Astrocyte (in vitro differentiated cells and primary cell): ENCODE results near the gene ATG7.

Experiments used
- EZH2 ChIP-seq: IDR thresholded peaks from 2 replicates; pipeline ENCODE4 v1.6.1; 2012; ENCODE audit warnings: mild to moderate bottlenecking, low read length, inconsistent platforms; ENCODE audit not compliant: insufficient read depth
- TF ChIP-seq, protein P1 (sequence below): IDR thresholded peaks from 2 replicates; pipeline ENCODE4 v1.5.1; 2011; ENCODE audit warnings: low read depth, mild to moderate bottlenecking, inconsistent platforms, low read length, moderate library complexity; ENCODE audit not compliant: insufficient read depth

DNA sequence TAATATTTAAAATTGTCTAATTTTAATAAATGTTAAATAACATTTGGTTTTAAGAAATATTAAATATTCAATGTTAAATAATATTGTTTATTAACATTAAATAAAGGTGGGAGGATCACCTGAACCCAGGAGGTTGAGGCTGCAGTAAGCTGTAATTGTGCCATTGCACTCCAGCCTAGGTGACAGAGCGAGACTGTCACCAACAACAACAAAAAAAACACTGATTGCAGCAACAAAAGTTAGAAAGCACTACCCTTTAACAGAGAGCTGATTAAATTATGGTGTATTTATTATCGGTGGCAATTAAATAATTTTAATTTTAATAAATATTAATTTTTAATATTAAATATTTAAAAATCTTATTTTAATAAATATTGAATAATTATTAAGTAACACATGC lies 152.1 kb downstream of the ATG7 start:
- no peak for TF ChIP-seq EZH2
- TF ChIP-seq, protein P1, sequence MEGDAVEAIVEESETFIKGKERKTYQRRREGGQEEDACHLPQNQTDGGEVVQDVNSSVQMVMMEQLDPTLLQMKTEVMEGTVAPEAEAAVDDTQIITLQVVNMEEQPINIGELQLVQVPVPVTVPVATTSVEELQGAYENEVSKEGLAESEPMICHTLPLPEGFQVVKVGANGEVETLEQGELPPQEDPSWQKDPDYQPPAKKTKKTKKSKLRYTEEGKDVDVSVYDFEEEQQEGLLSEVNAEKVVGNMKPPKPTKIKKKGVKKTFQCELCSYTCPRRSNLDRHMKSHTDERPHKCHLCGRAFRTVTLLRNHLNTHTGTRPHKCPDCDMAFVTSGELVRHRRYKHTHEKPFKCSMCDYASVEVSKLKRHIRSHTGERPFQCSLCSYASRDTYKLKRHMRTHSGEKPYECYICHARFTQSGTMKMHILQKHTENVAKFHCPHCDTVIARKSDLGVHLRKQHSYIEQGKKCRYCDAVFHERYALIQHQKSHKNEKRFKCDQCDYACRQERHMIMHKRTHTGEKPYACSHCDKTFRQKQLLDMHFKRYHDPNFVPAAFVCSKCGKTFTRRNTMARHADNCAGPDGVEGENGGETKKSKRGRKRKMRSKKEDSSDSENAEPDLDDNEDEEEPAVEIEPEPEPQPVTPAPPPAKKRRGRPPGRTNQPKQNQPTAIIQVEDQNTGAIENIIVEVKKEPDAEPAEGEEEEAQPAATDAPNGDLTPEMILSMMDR: no peak
